DMS53 (cell line): ENCODE data around the gene LRRC2.
"Not testable (repeated sequence)": the region's sequence is repeated elsewhere in the genome, so short reads cannot be mapped to it uniquely, and the experiment has no call there.

Source experiments
- DNase-seq: peaks from one replicate; lab custom pipeline; 2025; lab: John Stamatoyannopoulos, UW

Gene LRRC2

GRCh38 chr3:46566040-46566641 is at the start of gene LRRC2:
Gene LRRC2, minus strand, starts transcription at chr3:46566302. Its CDS starts 14,711 bp downstream, at chr3:46551591.
- peak; percentile 64 for DNase-seq

- no peak for DNase-seq
Measured at GRCh38 chr3:46615050-46615775, 49.1 kb upstream of the LRRC2 start.

- DNase-seq, result no peak
Measured at GRCh38 chr3:46614431-46614830, 48.3 kb upstream of the LRRC2 start.

- DNase-seq, result no peak
Measured at GRCh38 chr3:46613313-46614005, 47.4 kb upstream of the LRRC2 start.

GRCh38 chr3:46612324-46612723 is 46.2 kb upstream of the LRRC2 start, which contains the start of gene FAM240A:
Gene FAM240A, plus strand, starts transcription at chr3:46612525. Its CDS starts 159 bp downstream, at chr3:46612684.
- DNase-seq, result no peak

- no peak for DNase-seq
Measured at GRCh38 chr3:46609944-46610722, 44.0 kb upstream of the LRRC2 start.

GRCh38 chr3:46609212-46609721 is 43.2 kb upstream of the LRRC2 start:
- no peak for DNase-seq

- DNase-seq, result no peak
Measured at GRCh38 chr3:46607603-46608028, 41.5 kb upstream of the LRRC2 start.

- DNase-seq, result no peak
Measured at GRCh38 chr3:46604127-46604526, 38.0 kb upstream of the LRRC2 start.

GRCh38 chr3:46603446-46604046 is 37.4 kb upstream of the LRRC2 start:
- DNase-seq, result no peak

GRCh38 chr3:46599590-46599989 is 33.5 kb upstream of the LRRC2 start:
- no peak for DNase-seq

- DNase-seq, result no peak
Measured at GRCh38 chr3:46595819-46596314, 29.8 kb upstream of the LRRC2 start.

- no peak for DNase-seq
Measured at GRCh38 chr3:46594723-46595122, 28.6 kb upstream of the LRRC2 start.

GRCh38 chr3:46593979-46594378 is 27.9 kb upstream of the LRRC2 start:
- DNase-seq, result no peak

- DNase-seq, result no peak
Measured at GRCh38 chr3:46593274-46593862, 27.3 kb upstream of the LRRC2 start.

- DNase-seq, result not testable (repeated sequence)
Measured at GRCh38 chr3:46587268-46587667, 21.2 kb upstream of the LRRC2 start.

GRCh38 chr3:46586738-46587246 is 20.7 kb upstream of the LRRC2 start:
- no peak for DNase-seq

- DNase-seq, result peak; percentile 59
Measured at GRCh38 chr3:46585799-46586693, 19.9 kb upstream of the LRRC2 start.

- no peak for DNase-seq
Measured at GRCh38 chr3:46584598-46585467, 18.7 kb upstream of the LRRC2 start.
